ENCODE measurements around the gene MRNIP. TPM values are rescaled to one million over a fixed set of nuclear protein-coding genes. Genes with fewer than 3 reads are reported as not detected.
"Not testable (repeated sequence)": the region's sequence is repeated elsewhere in the genome, so short reads cannot be mapped to it uniquely, and the experiment has no call there.

Gene MRNIP
- polyA plus RNA-seq, 1 donor: 39.4 TPM

DNA sequence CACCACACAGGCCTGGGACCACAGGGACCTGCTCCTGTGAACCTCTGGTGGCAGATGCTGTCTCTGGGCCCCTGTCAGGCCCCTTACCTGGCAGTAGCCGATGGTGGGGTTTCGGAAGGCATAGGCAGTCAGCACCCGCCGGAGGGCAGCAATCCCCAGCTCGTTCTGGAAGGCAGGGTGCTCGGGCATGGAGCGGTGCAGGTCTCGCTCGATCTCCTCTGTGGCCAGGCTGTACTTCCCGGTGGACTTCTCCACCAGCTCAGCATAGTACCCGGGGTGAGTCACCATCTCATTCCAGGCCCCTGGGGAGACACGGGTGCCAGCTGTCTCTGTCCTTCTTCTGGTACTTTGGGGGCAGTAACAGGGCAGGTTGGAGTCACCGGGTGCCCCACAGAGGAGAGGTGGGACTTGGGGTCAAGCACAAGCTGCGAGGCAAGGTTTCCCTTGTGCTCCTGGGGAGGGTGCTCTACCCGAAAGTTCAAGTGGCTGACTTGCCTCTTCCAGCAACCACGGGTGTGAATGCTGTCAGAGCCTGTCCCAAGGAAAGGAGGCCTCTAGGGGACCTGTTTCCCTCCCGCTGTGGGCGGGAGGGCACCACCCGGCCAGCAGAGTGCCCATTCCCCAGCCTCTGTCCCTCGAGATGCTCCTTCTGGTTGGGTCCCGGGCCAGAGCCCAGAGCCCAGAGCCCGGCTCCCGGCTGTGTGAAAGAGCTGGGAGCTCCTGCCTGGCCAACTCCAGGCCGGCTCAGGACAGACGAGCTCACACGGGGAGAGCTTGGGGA, 19.8 kb upstream of the MRNIP start:
- no CpG with 5 or more reads among the region's 26 CpGs for WGBS (ENCODE audit: insufficient coverage, low lambda C conversion rate)
- no peaks in the 10 kb centered on the region for H3K4me1 ChIP-seq (ENCODE audit: control insufficient read depth, insufficient read depth, low read length)
- no peak for DNase-seq
- H3K27me3 ChIP-seq (ENCODE audit: control insufficient read depth, insufficient read depth, low read length): no peaks in the 10 kb centered on the region
- H3K36me3 ChIP-seq (ENCODE audit: control insufficient read depth, insufficient read depth, low read length): peaks cover 60% of the 10 kb centered on the region
- peaks cover 7% of the 10 kb centered on the region for H3K9me3 ChIP-seq (ENCODE audit: control insufficient read depth, low read depth, low read length)
- H3K4me3 ChIP-seq (ENCODE audit: low read length): no peak overlapping the region
- no peak overlapping the region for H3K27ac ChIP-seq (ENCODE audit: low read length)

DNA sequence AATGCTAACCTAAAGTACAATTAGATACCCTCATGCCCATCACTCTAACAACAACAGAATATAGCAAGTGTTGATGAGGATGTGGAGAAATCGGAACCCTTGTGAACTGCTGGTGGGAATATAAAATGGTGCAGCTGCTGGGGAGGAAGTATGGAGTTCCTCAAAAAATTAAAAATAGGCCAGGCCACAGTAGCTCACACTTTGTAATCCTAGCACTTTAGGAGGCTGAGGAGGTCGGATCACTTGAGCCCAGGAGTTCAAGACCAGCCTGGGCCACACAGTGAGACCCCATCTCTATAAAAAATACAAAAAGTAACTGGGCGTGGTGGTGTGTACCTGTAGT, 18.0 kb upstream of the MRNIP start:
- DNase-seq: no peak
- WGBS (ENCODE audit: insufficient coverage, low lambda C conversion rate): no CpG with 5 or more reads among the region's 3 CpGs
- H3K27ac ChIP-seq (ENCODE audit: low read length): no peak overlapping the region
- no peaks in the 10 kb centered on the region for H3K9me3 ChIP-seq (ENCODE audit: control insufficient read depth, low read depth, low read length)
- no peaks in the 10 kb centered on the region for H3K27me3 ChIP-seq (ENCODE audit: control insufficient read depth, insufficient read depth, low read length)
- H3K4me1 ChIP-seq (ENCODE audit: control insufficient read depth, insufficient read depth, low read length): no peaks in the 10 kb centered on the region
- H3K4me3 ChIP-seq (ENCODE audit: low read length): no peak overlapping the region
- H3K36me3 ChIP-seq (ENCODE audit: control insufficient read depth, insufficient read depth, low read length): peaks cover 69% of the 10 kb centered on the region

DNA sequence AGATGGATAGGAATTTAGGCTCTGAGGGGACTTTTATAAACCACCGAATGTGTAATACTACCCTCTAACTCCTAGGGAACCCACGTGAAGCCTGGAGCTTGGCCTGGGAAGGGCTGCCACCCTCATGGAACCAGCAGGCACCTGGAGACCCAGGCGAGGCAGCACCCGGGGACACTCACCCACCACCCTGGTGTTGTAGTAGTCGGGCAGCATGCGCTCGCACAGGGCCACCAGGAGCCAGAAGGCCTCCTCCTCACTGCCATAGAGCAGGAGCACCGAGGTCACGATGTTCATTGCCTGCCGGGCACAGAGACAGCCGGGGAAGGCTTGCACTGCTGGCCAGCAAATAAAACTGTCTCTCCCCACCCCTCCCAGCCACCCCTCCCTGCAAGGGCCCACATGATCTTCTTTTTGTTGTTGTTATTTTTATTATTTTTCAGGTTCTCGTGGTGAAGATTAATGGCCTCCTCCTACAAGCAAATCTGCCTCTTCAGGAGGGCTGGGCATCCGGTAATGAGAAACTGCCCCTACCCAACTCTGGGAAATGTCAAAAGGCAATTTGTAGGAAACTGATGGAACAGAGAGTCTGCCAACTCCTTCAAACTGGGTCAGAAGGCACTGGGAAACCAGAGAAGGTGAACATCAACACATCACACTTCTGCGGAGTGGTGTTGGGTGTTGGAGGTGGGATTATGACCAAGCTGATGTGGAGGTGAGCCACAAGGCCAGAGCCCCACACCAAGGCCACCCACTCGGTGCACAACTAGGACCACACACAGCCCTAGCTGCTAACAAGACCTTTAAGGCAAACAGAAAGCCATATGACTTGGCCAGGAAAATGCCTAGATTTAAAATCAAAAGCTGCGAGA, 17.4 kb upstream of the MRNIP start:
- H3K4me1 ChIP-seq (ENCODE audit: control insufficient read depth, insufficient read depth, low read length): no peaks in the 10 kb centered on the region
- H3K27ac ChIP-seq (ENCODE audit: low read length): no peak overlapping the region
- peaks cover 75% of the 10 kb centered on the region for H3K36me3 ChIP-seq (ENCODE audit: control insufficient read depth, insufficient read depth, low read length)
- no CpG with 5 or more reads among the region's 16 CpGs for WGBS (ENCODE audit: insufficient coverage, low lambda C conversion rate)
- no peak overlapping the region for H3K4me3 ChIP-seq (ENCODE audit: low read length)
- H3K27me3 ChIP-seq (ENCODE audit: control insufficient read depth, insufficient read depth, low read length): no peaks in the 10 kb centered on the region
- no peak for DNase-seq
- no peaks in the 10 kb centered on the region for H3K9me3 ChIP-seq (ENCODE audit: control insufficient read depth, low read depth, low read length)

DNA sequence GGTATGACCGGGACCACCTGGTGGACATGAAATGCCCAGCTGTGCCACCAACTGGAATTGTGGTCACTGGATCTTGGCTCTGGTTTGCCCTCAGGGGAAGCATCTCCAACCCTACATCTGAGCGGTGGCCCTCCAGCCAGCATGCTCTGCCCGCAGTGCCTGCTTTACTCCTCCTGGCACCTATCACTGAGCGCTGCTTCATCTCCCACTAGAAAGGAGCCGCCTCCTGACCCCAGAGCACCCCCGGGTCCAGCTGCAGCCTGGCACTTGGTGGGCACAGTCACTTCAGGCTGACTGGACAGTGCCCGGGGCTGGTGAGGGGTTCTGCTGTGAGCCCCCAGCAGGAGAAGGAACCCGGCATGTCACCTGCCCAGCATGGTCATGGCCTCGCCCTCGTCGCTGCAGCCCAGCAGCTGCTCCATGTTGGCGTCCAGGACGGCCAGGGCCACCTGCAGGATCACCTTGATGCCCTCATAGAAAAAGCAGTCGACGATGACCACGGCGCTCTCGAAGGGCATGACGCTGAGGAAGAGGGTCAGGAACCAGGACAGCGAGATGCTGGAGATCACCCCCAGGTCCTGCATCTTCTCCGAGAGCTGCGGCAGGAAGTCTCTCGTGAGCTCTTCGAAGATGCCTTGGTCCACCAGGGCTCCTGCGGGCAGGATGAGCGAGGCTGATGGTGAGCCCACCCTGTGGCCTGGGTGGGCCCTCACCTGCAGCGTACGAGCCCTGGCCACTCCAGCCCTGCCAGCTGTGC, 16.1 kb upstream of the MRNIP start:
- DNase-seq: no peak
- peaks cover 83% of the 10 kb centered on the region for H3K36me3 ChIP-seq (ENCODE audit: control insufficient read depth, insufficient read depth, low read length)
- WGBS (ENCODE audit: insufficient coverage, low lambda C conversion rate): no CpG with 5 or more reads among the region's 28 CpGs
- H3K27me3 ChIP-seq (ENCODE audit: control insufficient read depth, insufficient read depth, low read length): no peaks in the 10 kb centered on the region
- no peak overlapping the region for H3K27ac ChIP-seq (ENCODE audit: low read length)
- H3K4me1 ChIP-seq (ENCODE audit: control insufficient read depth, insufficient read depth, low read length): no peaks in the 10 kb centered on the region
- H3K4me3 ChIP-seq (ENCODE audit: low read length): no peak overlapping the region
- H3K9me3 ChIP-seq (ENCODE audit: control insufficient read depth, low read depth, low read length): no peaks in the 10 kb centered on the region

DNA sequence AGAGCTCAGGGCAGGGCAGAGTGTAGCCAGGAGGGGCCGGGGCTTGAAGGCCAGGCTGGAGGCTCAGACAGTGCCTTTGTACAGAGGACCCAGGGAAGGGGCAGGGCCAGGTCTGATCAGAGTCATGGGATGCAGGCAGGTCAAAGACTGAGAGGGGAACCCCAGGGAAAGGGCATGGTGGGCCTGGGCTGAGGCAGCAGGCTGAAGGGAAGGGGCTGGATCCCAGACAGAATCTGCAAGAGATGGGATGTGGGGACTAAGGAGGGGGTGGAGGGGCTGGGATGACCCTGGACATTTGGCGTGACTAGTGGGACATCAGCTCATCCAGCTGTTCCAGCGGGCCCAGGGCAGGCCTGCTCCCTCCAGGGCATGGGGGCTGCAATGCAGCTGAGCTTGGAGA, 15.5 kb upstream of the MRNIP start:
- H3K36me3 ChIP-seq (ENCODE audit: control insufficient read depth, insufficient read depth, low read length): peaks cover 84% of the 10 kb centered on the region
- H3K4me1 ChIP-seq (ENCODE audit: control insufficient read depth, insufficient read depth, low read length): no peaks in the 10 kb centered on the region
- no peak overlapping the region for H3K27ac ChIP-seq (ENCODE audit: low read length)
- H3K4me3 ChIP-seq (ENCODE audit: low read length): no peak overlapping the region
- DNase-seq: no peak
- H3K27me3 ChIP-seq (ENCODE audit: control insufficient read depth, insufficient read depth, low read length): no peaks in the 10 kb centered on the region
- no peaks in the 10 kb centered on the region for H3K9me3 ChIP-seq (ENCODE audit: control insufficient read depth, low read depth, low read length)
- no CpG with 5 or more reads among the region's 3 CpGs for WGBS (ENCODE audit: insufficient coverage, low lambda C conversion rate)

DNA sequence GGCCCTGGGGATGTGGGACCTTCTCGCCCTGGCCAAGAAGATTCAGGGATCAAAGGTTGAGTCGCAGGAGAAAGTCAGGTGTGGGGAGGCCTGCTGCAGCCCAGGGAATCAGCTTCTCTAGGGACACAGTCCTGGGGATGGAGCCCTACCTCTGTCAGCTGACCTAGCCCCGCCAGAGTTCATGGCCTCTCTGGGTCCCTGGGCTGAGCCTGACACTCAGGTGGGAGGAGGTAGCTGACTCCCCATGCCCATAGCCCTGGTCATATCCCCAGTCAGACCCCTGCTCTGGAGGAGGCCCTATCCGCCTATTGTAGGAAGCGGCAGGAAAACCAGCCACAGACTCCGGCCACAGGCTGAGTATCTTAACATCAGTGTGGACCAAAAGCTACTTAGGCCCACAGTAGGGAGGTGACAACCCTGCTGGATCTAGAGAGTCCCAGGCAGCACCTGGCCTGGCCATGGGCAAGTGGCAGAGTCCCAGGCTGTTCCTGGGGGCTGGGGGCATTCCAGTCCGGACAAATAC, 15.0 kb upstream of the MRNIP start:
- Histone ChIP-seq H3K27ac (ENCODE audit: low read length) (no peak overlapping the region), H3K4me1 (ENCODE audit: control insufficient read depth, insufficient read depth, low read length) (no peaks in the 10 kb centered on the region), H3K9me3 (ENCODE audit: control insufficient read depth, low read depth, low read length) (no peaks in the 10 kb centered on the region), H3K27me3 (ENCODE audit: control insufficient read depth, insufficient read depth, low read length) (no peaks in the 10 kb centered on the region), H3K36me3 (ENCODE audit: control insufficient read depth, insufficient read depth, low read length) (peaks cover 85% of the 10 kb centered on the region), H3K4me3 (ENCODE audit: low read length) (no peak overlapping the region)
- no peak for DNase-seq
- no CpG with 5 or more reads among the region's 7 CpGs for WGBS (ENCODE audit: insufficient coverage, low lambda C conversion rate)

DNA sequence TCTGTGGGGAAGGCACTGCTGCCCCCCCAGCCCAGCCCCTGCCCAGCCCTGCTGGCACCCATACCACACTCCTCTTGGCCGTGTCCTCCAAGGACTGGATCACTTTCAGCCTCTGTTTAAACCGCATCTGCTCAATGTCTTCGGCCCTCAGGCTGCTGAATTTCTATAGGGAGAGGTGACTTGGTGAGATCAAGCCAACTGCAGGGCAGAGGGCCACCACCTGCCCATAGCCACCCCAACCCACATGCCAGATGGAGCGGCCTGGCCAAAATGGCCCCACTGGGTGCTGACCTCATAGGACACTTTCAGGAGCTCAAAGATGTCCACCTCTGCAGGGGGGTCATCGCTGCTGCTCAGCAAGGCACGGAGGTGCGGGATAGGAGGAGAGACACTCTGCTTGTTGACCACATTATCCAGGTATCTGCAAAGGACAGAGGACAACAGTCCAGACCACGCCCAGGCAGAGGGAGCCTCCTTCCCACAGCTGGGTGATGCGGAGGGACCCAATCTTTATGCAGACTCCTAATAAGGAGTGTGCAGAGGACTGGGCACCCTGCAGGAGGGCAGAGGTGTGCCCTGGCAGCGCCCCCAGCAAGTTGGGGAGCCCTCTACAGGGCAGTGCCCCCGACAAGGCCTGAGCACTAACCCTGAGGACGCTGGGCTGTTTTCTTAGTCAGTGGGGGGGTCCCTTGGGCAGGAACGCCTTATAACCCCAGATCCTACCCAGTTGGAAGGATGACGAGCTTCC, 14.4 kb upstream of the MRNIP start:
- no peaks in the 10 kb centered on the region for H3K27me3 ChIP-seq (ENCODE audit: control insufficient read depth, insufficient read depth, low read length)
- no peak for DNase-seq
- no peaks in the 10 kb centered on the region for H3K9me3 ChIP-seq (ENCODE audit: control insufficient read depth, low read depth, low read length)
- no peak overlapping the region for H3K27ac ChIP-seq (ENCODE audit: low read length)
- no peak overlapping the region for H3K4me3 ChIP-seq (ENCODE audit: low read length)
- H3K36me3 ChIP-seq (ENCODE audit: control insufficient read depth, insufficient read depth, low read length): peaks cover 83% of the 10 kb centered on the region
- no peaks in the 10 kb centered on the region for H3K4me1 ChIP-seq (ENCODE audit: control insufficient read depth, insufficient read depth, low read length)
- no CpG with 5 or more reads among the region's 14 CpGs for WGBS (ENCODE audit: insufficient coverage, low lambda C conversion rate)

DNA sequence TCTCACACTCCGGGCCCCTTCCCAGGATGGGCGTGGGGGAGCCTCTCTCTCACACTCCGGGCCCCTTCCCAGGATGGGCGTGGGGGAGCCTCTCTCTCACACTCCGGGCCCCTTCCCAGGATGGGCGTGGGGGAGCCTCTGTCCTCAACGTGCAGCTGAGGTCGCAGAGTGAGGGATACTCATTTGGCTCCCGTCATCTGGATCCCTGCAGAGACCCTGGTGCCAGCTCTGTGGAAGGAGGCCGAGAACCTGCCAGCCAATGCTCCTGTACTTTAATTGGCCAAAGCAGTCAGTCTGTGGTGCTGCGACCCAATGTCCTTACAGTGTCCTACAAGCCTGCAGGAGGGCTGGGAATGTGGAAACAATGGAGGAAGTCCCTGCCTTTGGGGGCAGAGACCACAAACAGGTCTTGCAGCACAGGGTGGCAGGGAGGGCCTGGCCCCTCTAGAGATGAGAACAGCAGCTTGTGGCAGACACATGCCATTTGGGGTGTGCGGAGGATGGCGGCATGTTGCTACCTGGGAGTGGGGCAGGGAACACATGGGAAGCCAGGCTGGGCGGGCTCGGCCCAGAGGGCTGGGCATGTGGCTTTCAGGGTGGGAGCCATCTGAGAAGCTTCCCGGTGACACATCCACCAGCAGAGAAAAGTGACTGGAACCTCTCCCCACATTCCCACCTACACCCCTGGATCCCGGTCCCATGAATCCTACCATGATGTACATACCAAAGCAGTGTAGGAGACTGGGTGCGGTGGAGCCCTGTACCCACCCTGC, 13.6 kb upstream of the MRNIP start:
- Histone ChIP-seq H3K27me3 (ENCODE audit: control insufficient read depth, insufficient read depth, low read length) (no peaks in the 10 kb centered on the region), H3K4me3 (ENCODE audit: low read length) (no peak overlapping the region), H3K36me3 (ENCODE audit: control insufficient read depth, insufficient read depth, low read length) (peaks cover 84% of the 10 kb centered on the region), H3K27ac (ENCODE audit: low read length) (no peak overlapping the region), H3K9me3 (ENCODE audit: control insufficient read depth, low read depth, low read length) (no peaks in the 10 kb centered on the region), H3K4me1 (ENCODE audit: control insufficient read depth, insufficient read depth, low read length) (no peaks in the 10 kb centered on the region)
- DNase-seq: no peak
- no CpG with 5 or more reads among the region's 18 CpGs for WGBS (ENCODE audit: insufficient coverage, low lambda C conversion rate)

DNA sequence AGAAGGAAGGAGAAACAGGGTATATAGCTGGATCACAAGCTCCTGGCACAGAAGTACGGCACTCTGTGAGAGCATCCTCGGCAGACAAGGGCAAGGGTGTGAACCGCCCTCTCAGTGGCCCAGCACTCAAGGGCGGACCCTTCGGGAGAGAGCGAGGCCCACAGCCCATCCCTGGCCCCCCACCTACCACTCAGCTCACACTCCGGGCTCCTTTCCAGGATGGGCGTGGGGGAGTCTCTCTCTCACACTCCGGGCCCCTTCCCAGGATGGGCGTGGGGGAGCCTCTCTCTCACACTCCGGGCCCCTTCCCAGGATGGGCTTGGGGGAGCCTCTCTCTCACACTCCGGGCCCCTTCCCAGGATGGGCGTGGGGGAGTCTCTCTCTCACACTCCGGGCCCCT, 12.9 kb upstream of the MRNIP start:
- no CpG with 5 or more reads among the region's 14 CpGs for WGBS (ENCODE audit: insufficient coverage, low lambda C conversion rate)
- H3K27me3 ChIP-seq (ENCODE audit: control insufficient read depth, insufficient read depth, low read length); H3K4me1 ChIP-seq (ENCODE audit: control insufficient read depth, insufficient read depth, low read length); H3K4me3 ChIP-seq (ENCODE audit: low read length); H3K9me3 ChIP-seq (ENCODE audit: control insufficient read depth, low read depth, low read length); H3K27ac ChIP-seq (ENCODE audit: low read length); DNase-seq: not testable (repeated sequence)
- peaks cover 88% of the 10 kb centered on the region for H3K36me3 ChIP-seq (ENCODE audit: control insufficient read depth, insufficient read depth, low read length)
